ENCODE measurements around the gene FHAD1. TPM values are rescaled to one million over a fixed set of nuclear protein-coding genes. Genes with fewer than 3 reads are reported as not detected.
A peak's percentile ranks its signal among the peaks of the same experiment; 100 is the strongest.
"Not testable (repeated sequence)": the region's sequence is repeated elsewhere in the genome, so short reads cannot be mapped to it uniquely, and the experiment has no call there.

FHAD1 gene
- total RNA-seq, 2 experiments from 2014 or later: not detected

DNA sequence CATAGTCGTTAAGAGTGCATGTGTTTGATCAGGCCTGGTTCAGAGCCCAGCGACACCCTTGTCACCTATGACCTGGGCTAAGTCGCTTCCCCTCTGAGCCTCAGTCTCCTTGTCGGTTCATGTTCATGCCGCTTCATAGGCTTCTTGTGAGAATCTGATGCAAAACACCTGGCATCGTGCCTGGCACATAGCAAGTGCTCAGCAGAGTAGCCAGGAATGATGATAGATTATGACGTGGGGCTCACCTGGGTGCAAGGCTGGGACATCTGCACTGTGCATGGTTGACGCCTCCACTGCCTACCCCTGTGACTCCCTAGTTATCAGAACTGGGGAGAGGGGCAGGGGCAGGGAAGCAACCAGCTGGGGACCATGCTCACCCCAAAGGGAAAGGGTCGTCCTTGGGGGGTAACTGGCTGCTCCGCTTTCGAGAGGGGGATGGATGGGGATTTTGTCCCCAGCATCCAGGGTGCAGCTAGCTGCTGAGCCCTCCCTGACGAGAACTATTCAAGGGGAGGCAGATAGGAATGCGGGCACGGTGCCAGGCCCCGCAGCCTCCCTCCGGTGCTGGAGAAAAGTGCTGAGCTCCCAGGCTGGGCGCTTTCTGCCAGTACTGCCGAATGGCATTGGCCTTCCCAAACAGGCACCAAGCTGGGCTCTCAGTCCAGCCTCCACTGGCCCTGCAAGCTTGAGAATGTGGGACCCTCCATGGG, 171.9 kb downstream of the FHAD1 start:
- peaks cover 31% of the 10 kb centered on the region for H3K36me3 Mint-ChIP-seq (ENCODE audit: low read depth)
- CTCF ChIA-PET: interaction anchor here (1.4 to 1.7 kb wide), 3 partner anchors 13 to 81 kb away, joined by 3 to 4 read pairs (median 3); no protein-coding TSS in a partner anchor
- no peaks in the 10 kb centered on the region for H3K9me3 Mint-ChIP-seq
- DNase-seq: no peak
- peaks cover 48% of the 10 kb centered on the region for H3K4me1 Mint-ChIP-seq
- POLR2A ChIA-PET: no interaction called here
- H3K4me3 Mint-ChIP-seq: no peak overlapping the region
- H3K27ac Mint-ChIP-seq: no peak overlapping the region
- H3K27me3 Mint-ChIP-seq: no peaks in the 10 kb centered on the region

- H3K9me3 Mint-ChIP-seq: no peaks in the 10 kb centered on the region
- H3K4me1 Mint-ChIP-seq: peaks cover 29% of the 10 kb centered on the region
- ChIA-PET POLR2A (no interaction called here), CTCF (interaction anchor here (1.0 to 2.0 kb wide), 5 partner anchors 9 to 62 kb away, joined by 4 to 5 read pairs (median 4); no protein-coding TSS in a partner anchor)
- no peak for DNase-seq
- H3K27me3 Mint-ChIP-seq: no peaks in the 10 kb centered on the region
- H3K27ac Mint-ChIP-seq: no peak overlapping the region
- peaks cover 20% of the 10 kb centered on the region for H3K36me3 Mint-ChIP-seq (ENCODE audit: low read depth)
- no peak overlapping the region for H3K4me3 Mint-ChIP-seq
Observed at GRCh38 chr1:15420853-15421465, 173.9 kb downstream of the FHAD1 start.

DNA sequence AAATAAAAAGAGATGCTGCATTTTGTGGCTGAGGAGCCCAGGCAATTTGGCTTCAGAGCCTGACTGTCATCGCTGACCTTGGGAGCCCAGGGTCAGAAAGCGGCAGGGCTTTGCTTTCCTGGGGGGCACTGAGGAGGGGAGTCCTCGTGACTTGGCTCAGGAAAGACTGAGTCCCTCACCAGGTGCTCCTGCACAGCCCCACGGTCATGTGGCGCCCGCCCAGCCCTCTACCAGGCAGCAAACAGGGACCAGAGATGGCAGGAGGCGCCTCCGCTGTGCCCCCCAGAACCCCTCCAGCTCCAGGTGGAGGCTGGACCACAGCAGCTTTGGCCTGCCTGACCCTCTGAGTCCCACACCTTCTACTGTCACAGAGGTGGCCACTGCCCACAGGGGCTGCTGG, 175.8 kb downstream of the FHAD1 start:
- Mint-ChIP-seq H3K36me3 (ENCODE audit: low read depth) (peaks cover 24% of the 10 kb centered on the region), H3K27me3 (no peaks in the 10 kb centered on the region), H3K4me1 (peaks cover 14% of the 10 kb centered on the region), H3K27ac (no peak overlapping the region), H3K4me3 (no peak overlapping the region), H3K9me3 (no peaks in the 10 kb centered on the region)
- ChIA-PET POLR2A (no interaction called here), CTCF (interaction anchor here (1.6 kb wide), 1 partner anchor 9 kb away, joined by 5 read pairs; no protein-coding TSS in a partner anchor)
- no peak for DNase-seq

- no peaks in the 10 kb centered on the region for H3K27me3 Mint-ChIP-seq
- CTCF ChIA-PET: interaction anchor here (0.7 to 1.6 kb wide), 2 partner anchors 8 to 243 kb away, joined by 4 to 5 read pairs; no protein-coding TSS in a partner anchor
Observed at GRCh38 chr1:15423355-15424077, 176.5 kb downstream of the FHAD1 start.

GRCh38 chr1:15424146-15424667, 177.2 kb downstream of the FHAD1 start:
- ChIA-PET POLR2A (no interaction called here), CTCF (interaction anchor here (0.6 to 0.7 kb wide), 2 partner anchors 39 to 244 kb away, joined by 3 to 4 read pairs; no protein-coding TSS in a partner anchor)
- Mint-ChIP-seq H3K4me1 (peaks cover 9% of the 10 kb centered on the region), H3K36me3 (ENCODE audit: low read depth) (peaks cover 21% of the 10 kb centered on the region), H3K4me3 (no peak overlapping the region), H3K27me3 (no peaks in the 10 kb centered on the region), H3K27ac (no peak overlapping the region), H3K9me3 (no peaks in the 10 kb centered on the region)
- DNase-seq: no peak

More at GRCh38 chr1:15423355-15424077, 176.5 kb downstream of the FHAD1 start:
- Mint-ChIP-seq H3K36me3 (ENCODE audit: low read depth) (peaks cover 24% of the 10 kb centered on the region), H3K27ac (no peak overlapping the region), H3K4me1 (peaks cover 12% of the 10 kb centered on the region), H3K4me3 (no peak overlapping the region), H3K9me3 (no peaks in the 10 kb centered on the region)
- POLR2A ChIA-PET: no interaction called here
- no peak for DNase-seq

GRCh38 chr1:15424981-15425380, 178.0 kb downstream of the FHAD1 start:
- H3K27me3 Mint-ChIP-seq: no peaks in the 10 kb centered on the region
- ChIA-PET POLR2A (no interaction called here), CTCF (no interaction called here)
- peaks cover 19% of the 10 kb centered on the region for H3K36me3 Mint-ChIP-seq (ENCODE audit: low read depth)
- no peak overlapping the region for H3K4me3 Mint-ChIP-seq
- H3K27ac Mint-ChIP-seq: no peak overlapping the region
- peaks cover 9% of the 10 kb centered on the region for H3K4me1 Mint-ChIP-seq
- H3K9me3 Mint-ChIP-seq: no peaks in the 10 kb centered on the region
- DNase-seq: no peak

GRCh38 chr1:15425521-15425920, 178.5 kb downstream of the FHAD1 start:
- no peak for DNase-seq
- no peak overlapping the region for H3K27ac Mint-ChIP-seq
- peaks cover 16% of the 10 kb centered on the region for H3K36me3 Mint-ChIP-seq (ENCODE audit: low read depth)
- H3K4me1 Mint-ChIP-seq: peaks cover 9% of the 10 kb centered on the region
- no peak overlapping the region for H3K4me3 Mint-ChIP-seq
- CTCF ChIA-PET: interaction anchor here (0.6 to 2.0 kb wide), 2 partner anchors 102 to 108 kb away, joined by 3 to 10 read pairs; no protein-coding TSS in a partner anchor
- H3K27me3 Mint-ChIP-seq: no peaks in the 10 kb centered on the region
- POLR2A ChIA-PET: no interaction called here
- H3K9me3 Mint-ChIP-seq: no peaks in the 10 kb centered on the region

- H3K4me1 Mint-ChIP-seq: peaks cover 6% of the 10 kb centered on the region
- no peaks in the 10 kb centered on the region for H3K27me3 Mint-ChIP-seq
- no peak for DNase-seq
- ChIA-PET POLR2A (no interaction called here), CTCF (interaction anchor here (0.6 to 2.0 kb wide), 2 partner anchors 102 to 108 kb away, joined by 3 to 10 read pairs; no protein-coding TSS in a partner anchor)
- no peaks in the 10 kb centered on the region for H3K9me3 Mint-ChIP-seq
- no peak overlapping the region for H3K4me3 Mint-ChIP-seq
- H3K27ac Mint-ChIP-seq: peak overlapping the region; percentile 43
- H3K36me3 Mint-ChIP-seq (ENCODE audit: low read depth): peaks cover 12% of the 10 kb centered on the region
Observed at GRCh38 chr1:15425958-15426357, 178.9 kb downstream of the FHAD1 start.

DNA sequence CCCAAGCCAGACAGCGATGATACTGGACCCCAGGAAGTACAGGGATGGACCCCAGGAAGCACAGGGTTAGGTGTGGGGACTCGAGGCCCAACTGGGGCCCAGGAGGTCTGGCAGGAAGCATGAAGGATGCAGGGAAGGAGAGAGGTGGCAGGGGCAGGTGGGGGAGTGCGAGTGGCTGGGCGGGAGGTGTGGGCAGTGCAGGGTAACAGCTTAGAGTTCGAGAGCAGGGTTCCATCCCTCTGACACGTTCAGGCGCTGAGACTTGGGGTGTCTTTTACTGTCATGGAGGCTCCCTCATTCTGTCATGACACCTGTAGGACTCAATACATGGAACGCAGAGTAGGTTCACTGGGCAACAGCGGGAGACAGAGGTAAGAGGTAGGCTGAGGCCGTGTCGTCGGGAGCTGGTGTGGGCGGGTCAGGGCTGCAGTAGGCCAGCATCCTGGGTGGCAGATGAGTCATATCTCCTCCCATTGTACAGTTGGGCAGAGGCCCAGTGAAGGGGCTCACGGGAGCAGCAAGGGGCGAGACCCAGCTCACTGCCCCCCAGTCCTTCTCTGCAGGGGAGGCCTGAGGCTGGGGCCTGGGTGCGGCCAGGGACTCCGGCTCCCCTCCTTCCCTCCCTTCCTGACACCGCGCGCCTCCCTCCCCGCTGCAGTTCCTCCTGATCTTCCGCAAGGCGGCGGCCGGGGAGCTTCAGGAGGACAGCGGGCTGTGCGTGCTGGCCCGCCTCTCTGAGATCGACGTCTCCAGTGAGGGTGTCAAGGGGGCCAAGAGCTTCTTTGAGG, 179.7 kb downstream of the FHAD1 start:
- POLR2A ChIA-PET: no interaction called here

GRCh38 chr1:15427280-15427666, 180.2 kb downstream of the FHAD1 start:
- POLR2A ChIA-PET: no interaction called here
- H3K36me3 Mint-ChIP-seq (ENCODE audit: low read depth): peaks cover 9% of the 10 kb centered on the region

More for the DNA sequence above, 179.7 kb downstream of the FHAD1 start:
- no peak overlapping the region for H3K27ac Mint-ChIP-seq
- CTCF ChIA-PET: interaction anchor here (1.1 to 2.0 kb wide), 3 partner anchors 20 to 103 kb away, joined by 3 to 10 read pairs (median 4); no protein-coding TSS in a partner anchor
- no peaks in the 10 kb centered on the region for H3K27me3 Mint-ChIP-seq
- H3K9me3 Mint-ChIP-seq: no peaks in the 10 kb centered on the region
- H3K36me3 Mint-ChIP-seq (ENCODE audit: low read depth): peaks cover 10% of the 10 kb centered on the region
- H3K4me1 Mint-ChIP-seq: peaks cover 4% of the 10 kb centered on the region
- DNase-seq: no peak
- H3K4me3 Mint-ChIP-seq: no peak overlapping the region

GRCh38 chr1:15428252-15428651, 181.2 kb downstream of the FHAD1 start:
- H3K36me3 Mint-ChIP-seq (ENCODE audit: low read depth); H3K9me3 Mint-ChIP-seq; H3K27me3 Mint-ChIP-seq; POLR2A ChIA-PET; H3K27ac Mint-ChIP-seq; DNase-seq; H3K4me1 Mint-ChIP-seq; H3K4me3 Mint-ChIP-seq: not testable (repeated sequence)
- CTCF ChIA-PET: interaction anchor here (1.3 kb wide), 1 partner anchor 105 kb away, joined by 3 read pairs; no protein-coding TSS in a partner anchor

More at GRCh38 chr1:15427280-15427666, 180.2 kb downstream of the FHAD1 start:
- no peak overlapping the region for H3K4me3 Mint-ChIP-seq
- H3K27ac Mint-ChIP-seq: no peak overlapping the region
- peaks cover 4% of the 10 kb centered on the region for H3K4me1 Mint-ChIP-seq
- no peaks in the 10 kb centered on the region for H3K9me3 Mint-ChIP-seq
- no peak for DNase-seq
- no peaks in the 10 kb centered on the region for H3K27me3 Mint-ChIP-seq
- CTCF ChIA-PET: interaction anchor here (1.1 to 2.0 kb wide), 3 partner anchors 20 to 103 kb away, joined by 3 to 10 read pairs (median 4); no protein-coding TSS in a partner anchor

All from activated CD4-positive, alpha-beta T cell treated with anti-CD3 and anti-CD28 coated beads, Interleukin-2, amount 10 ng/mL, durations not matched to agents 7 days and 5 days (primary cell).